GM13976 (cell line): ENCODE measurements around the gene SLC43A1.

Source experiments
- DNase-seq: peaks from one replicate; pipeline ENCODE4 v3.0.0; 2012; ENCODE audit warnings: low spot score
- in situ Hi-C: fragments of 300-500 bp; cut with MboI; formaldehyde crosslinking; loops from one replicate; pipeline ENCODE4 v1.12.0; 2022; ENCODE audit warnings: low sequenced_read_pairs, mixed read lengths, inconsistent platforms; ENCODE audit not compliant: unreplicated experiment
- TF ChIP-seq, protein P1 (sequence below): IDR thresholded peaks from 2 replicates; pipeline ENCODE4 v1.5.1; 2012; ENCODE audit warnings: borderline replicate concordance, mild to moderate bottlenecking; ENCODE audit not compliant: insufficient read depth; ENCODE audit errors: extremely low read depth, missing control alignments, control extremely low read depth

The SLC43A1 gene

DNA sequence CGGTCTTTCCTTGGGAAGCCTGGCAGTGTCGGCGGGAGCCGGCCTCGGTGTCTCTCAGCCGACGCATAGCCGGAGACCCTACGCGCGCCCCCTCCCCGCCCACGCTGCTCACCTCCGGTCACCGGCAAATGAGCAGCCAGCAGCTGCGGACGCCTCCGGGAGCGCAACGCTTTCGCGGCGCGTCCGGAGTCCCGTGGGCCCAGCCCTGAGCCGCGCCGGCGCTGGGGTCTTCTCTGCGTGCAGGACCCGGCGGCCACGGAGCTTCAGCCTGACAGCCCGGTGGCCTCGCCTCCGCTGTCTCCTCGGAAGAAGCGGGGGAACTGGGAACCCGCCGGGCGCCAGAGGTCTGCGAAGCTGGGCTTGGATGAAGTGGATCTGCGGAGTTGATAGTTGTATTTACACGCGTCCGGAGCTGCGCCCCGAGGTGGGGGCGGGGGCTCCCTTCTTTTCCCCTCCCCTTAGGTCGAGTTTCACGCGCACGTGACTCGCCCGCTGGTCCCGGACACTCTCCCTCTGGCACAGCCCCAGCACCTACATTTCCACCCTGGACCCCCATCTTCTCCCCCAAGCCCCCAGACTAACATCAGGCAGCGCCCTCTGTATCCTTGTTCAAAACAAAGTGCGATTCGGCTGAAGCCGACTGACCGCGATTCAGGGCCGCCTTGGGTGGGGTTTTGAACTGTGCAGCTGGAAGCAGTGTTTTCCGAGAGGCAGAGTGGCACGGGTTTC lies at the start of gene SLC43A1:
SLC43A1 (minus strand) TSS at position 371 of the 729 bp plus-strand sequence. CDS start 1,591 bp downstream, outside the sequence.
- DNase-seq = peak; percentile 75
- TF ChIP-seq, protein P1, sequence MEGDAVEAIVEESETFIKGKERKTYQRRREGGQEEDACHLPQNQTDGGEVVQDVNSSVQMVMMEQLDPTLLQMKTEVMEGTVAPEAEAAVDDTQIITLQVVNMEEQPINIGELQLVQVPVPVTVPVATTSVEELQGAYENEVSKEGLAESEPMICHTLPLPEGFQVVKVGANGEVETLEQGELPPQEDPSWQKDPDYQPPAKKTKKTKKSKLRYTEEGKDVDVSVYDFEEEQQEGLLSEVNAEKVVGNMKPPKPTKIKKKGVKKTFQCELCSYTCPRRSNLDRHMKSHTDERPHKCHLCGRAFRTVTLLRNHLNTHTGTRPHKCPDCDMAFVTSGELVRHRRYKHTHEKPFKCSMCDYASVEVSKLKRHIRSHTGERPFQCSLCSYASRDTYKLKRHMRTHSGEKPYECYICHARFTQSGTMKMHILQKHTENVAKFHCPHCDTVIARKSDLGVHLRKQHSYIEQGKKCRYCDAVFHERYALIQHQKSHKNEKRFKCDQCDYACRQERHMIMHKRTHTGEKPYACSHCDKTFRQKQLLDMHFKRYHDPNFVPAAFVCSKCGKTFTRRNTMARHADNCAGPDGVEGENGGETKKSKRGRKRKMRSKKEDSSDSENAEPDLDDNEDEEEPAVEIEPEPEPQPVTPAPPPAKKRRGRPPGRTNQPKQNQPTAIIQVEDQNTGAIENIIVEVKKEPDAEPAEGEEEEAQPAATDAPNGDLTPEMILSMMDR = no peak
- in situ Hi-C loops = no loop called here

DNA sequence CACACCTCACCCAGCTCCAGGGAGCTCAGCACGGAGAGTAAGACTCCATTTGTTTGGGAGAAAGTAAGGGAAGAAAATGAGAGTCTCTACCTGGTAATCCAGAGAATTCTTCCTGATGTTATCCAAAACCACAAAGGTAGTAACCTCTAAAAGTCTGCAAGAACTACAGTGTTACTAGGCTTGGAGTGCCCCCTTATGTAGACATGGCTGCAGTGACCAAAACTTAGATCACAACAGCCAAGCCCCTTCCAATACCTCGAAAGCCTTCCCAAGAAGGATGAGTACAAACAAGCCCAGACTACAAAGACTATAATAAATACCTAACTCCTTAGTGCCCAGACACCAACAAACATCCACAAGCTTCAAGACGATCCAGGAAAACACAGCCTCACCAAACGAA lies 47.1 kb upstream of the SLC43A1 start:
- in situ Hi-C loops = no loop called here
- TF ChIP-seq, protein P1 = no peak
- no peak for DNase-seq

- DNase-seq = no peak
- in situ Hi-C loops = no loop called here
- TF ChIP-seq, protein P1 = no peak
Measured at GRCh38 chr11:57560146-57560545, 44.6 kb upstream of the SLC43A1 start.

- no peak for DNase-seq
- in situ Hi-C loops = no loop called here
- TF ChIP-seq, protein P1 = no peak
Measured at GRCh38 chr11:57556041-57556440, 40.5 kb upstream of the SLC43A1 start.

- no peak for DNase-seq
- TF ChIP-seq, protein P1 = no peak
- in situ Hi-C loops = no loop called here
Measured at GRCh38 chr11:57555393-57555792, 39.9 kb upstream of the SLC43A1 start.

- DNase-seq = no peak
- in situ Hi-C loops = no loop called here
- TF ChIP-seq, protein P1 = no peak
Measured at GRCh38 chr11:57552479-57552878, 37.0 kb upstream of the SLC43A1 start.
